NOMO-1 treated with DMSO at 0.1 percent for 48 hours (cell line): ENCODE data around the gene NDUFS2.
"Not testable (repeated sequence)": the region's sequence is repeated elsewhere in the genome, so short reads cannot be mapped to it uniquely, and the experiment has no call there.

Source experiments
- DNase-seq: peaks from one replicate; lab custom pipeline; 2025; ENCODE audit not compliant: unreplicated experiment; lab: John Stamatoyannopoulos, UW

Gene NDUFS2

GRCh38 chr1:161242313-161242712 lies 40.1 kb downstream of the NDUFS2 start:
- DNase-seq = peak; percentile 13

GRCh38 chr1:161244888-161245287 lies 42.7 kb downstream of the NDUFS2 start:
- DNase-seq = no peak

- not testable (repeated sequence) for DNase-seq
Observed at GRCh38 chr1:161250100-161250499, 47.9 kb downstream of the NDUFS2 start.

- DNase-seq = no peak
Observed at GRCh38 chr1:161250829-161251228, 48.7 kb downstream of the NDUFS2 start.

GRCh38 chr1:161251579-161251978 lies 49.4 kb downstream of the NDUFS2 start:
- no peak for DNase-seq

GRCh38 chr1:161255302-161255701 lies 53.1 kb downstream of the NDUFS2 start:
- not testable (repeated sequence) for DNase-seq

GRCh38 chr1:161255955-161256520 lies 53.9 kb downstream of the NDUFS2 start:
- DNase-seq = not testable (repeated sequence)

- not testable (repeated sequence) for DNase-seq
Observed at GRCh38 chr1:161257109-161257508, 54.9 kb downstream of the NDUFS2 start.

- no peak for DNase-seq
Observed at GRCh38 chr1:161258439-161259344, 56.5 kb downstream of the NDUFS2 start, which contains the start of gene PCP4L1. TSS of gene PCP4L1 (plus strand) at chr1:161258745. CDS start at chr1:161258975, 230 bp downstream.

GRCh38 chr1:161259345-161259702 lies 57.2 kb downstream of the NDUFS2 start:
- no peak for DNase-seq

GRCh38 chr1:161259765-161260164 lies 57.6 kb downstream of the NDUFS2 start:
- no peak for DNase-seq

GRCh38 chr1:161260376-161261260 lies 58.5 kb downstream of the NDUFS2 start:
- DNase-seq = no peak

GRCh38 chr1:161261261-161262235 lies 59.4 kb downstream of the NDUFS2 start:
- DNase-seq = no peak
